ENCODE data around the gene TGFB3.

DNA sequence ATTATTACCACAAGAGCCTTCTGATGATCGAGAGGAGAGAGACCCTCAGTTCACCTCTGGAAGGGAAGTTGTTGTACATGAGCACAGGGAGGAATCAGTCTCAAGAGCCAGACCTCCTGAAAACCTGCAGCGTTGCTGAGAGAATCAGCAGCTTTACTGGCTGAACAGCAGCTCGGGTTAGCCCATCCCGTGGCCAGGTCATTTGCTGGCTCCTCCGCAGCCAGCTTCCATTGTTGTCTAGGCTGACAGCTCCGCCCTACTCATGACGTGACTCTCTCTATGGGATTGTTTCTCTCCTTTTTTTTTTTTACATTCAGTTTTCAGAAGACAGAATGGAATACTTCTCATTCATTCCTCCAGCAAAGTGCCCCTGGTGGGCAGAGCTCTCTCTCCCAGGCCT lies 69.9 kb downstream of the TGFB3 start:
- TF ChIP-seq, protein P1, sequence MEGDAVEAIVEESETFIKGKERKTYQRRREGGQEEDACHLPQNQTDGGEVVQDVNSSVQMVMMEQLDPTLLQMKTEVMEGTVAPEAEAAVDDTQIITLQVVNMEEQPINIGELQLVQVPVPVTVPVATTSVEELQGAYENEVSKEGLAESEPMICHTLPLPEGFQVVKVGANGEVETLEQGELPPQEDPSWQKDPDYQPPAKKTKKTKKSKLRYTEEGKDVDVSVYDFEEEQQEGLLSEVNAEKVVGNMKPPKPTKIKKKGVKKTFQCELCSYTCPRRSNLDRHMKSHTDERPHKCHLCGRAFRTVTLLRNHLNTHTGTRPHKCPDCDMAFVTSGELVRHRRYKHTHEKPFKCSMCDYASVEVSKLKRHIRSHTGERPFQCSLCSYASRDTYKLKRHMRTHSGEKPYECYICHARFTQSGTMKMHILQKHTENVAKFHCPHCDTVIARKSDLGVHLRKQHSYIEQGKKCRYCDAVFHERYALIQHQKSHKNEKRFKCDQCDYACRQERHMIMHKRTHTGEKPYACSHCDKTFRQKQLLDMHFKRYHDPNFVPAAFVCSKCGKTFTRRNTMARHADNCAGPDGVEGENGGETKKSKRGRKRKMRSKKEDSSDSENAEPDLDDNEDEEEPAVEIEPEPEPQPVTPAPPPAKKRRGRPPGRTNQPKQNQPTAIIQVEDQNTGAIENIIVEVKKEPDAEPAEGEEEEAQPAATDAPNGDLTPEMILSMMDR (optimal IDR thresholded peaks at IDR 0.05 in 1 of 3, IDR thresholded peaks at IDR 0.05 in 1 of 3, conservative IDR thresholded peaks at IDR 0.05 in 1 of 3; ENCODE audit: extremely low read depth in 1 of 3, insufficient read depth in 2 of 3, low read length in 3 of 3) = no peak
- TF ChIP-seq EZH2 (IDR thresholded peaks at IDR 0.05; ENCODE audit: low read length) = no peak
